OCI-LY3 (cell line): ENCODE results near the gene METAP2.

Source experiments
- H2AFZ ChIP-seq: fragments of 200-600, 300-600 bp; shearing (Covaris generic); 2 replicates; pipeline ENCODE4 v1.6.0; 2014; ENCODE audit warnings: antibody characterized with exemption, low read depth, low read length
- H3K27ac ChIP-seq: fragments of 200-600, 300-600 bp; sonication (generic); 2 replicates; pipeline ENCODE4 v1.5.1; 2014; ENCODE audit warnings: mild to moderate bottlenecking, low read length, moderate library complexity, mixed read lengths
- H3K27me3 ChIP-seq: fragments of 200-600, 300-600 bp; sonication (generic); 2 replicates; pipeline ENCODE4 v1.6.1; 2014; ENCODE audit warnings: low read depth, low read length, mixed read lengths
- H3K36me3 ChIP-seq: fragments of 200-600, 300-600 bp; sonication (generic); replicated peaks from 2 replicates; pipeline ENCODE3; 2014; ENCODE audit warnings: low read depth, low read length, mixed read lengths
- H3K4me1 ChIP-seq: fragments of 300-600, 200-600 bp; sonication (generic); 2 replicates; pipeline ENCODE4 v1.6.1; 2014; ENCODE audit warnings: low read length, mixed read lengths
- H3K4me2 ChIP-seq: fragments of 200-600, 300-600 bp; sonication (generic); 2 replicates; pipeline ENCODE4 v1.6.1; 2014; ENCODE audit warnings: low read length, mixed read lengths
- H3K4me3 ChIP-seq: fragments of 300-600, 200-600 bp; sonication (generic); 2 replicates; pipeline ENCODE4 v1.5.1; 2014; ENCODE audit warnings: antibody characterized with exemption, mild to moderate bottlenecking, low read length, moderate library complexity
- H3K79me2 ChIP-seq: fragments of 300-600, 200-600 bp; shearing (Covaris generic); 2 replicates; pipeline ENCODE4 v1.6.1; 2014; ENCODE audit warnings: mild to moderate bottlenecking, low read length, mixed read lengths
- H3K9ac ChIP-seq: fragments of 300-600, 200-600 bp; shearing (Covaris generic); 2 replicates; pipeline ENCODE4 v1.6.0; 2014; ENCODE audit warnings: mild to moderate bottlenecking, low read length, moderate library complexity
- H3K9me3 ChIP-seq: fragments of 200-600, 300-600 bp; shearing (Covaris generic); 2 replicates; pipeline ENCODE4 v1.6.1; 2014; ENCODE audit warnings: low read length, mixed read lengths; ENCODE audit not compliant: insufficient read depth
- H4K20me1 ChIP-seq: fragments of 200-600, 300-600 bp; sonication (generic); 2 replicates; pipeline ENCODE4 v1.6.1; 2016; ENCODE audit warnings: low read length, mixed read lengths; ENCODE audit not compliant: insufficient read depth
- CTCF ChIP-seq: fragments of 200-600, 300-600 bp; sonication (generic); IDR thresholded peaks from 2 replicates; pipeline ENCODE4 v1.5.1; 2014; ENCODE audit warnings: antibody characterized with exemption, low read length, low read depth
- EZH2phosphoT487 ChIP-seq: fragments of 200-600 bp; shearing (Covaris generic); IDR thresholded peaks from 2 replicates; pipeline ENCODE4 v1.6.1; 2018; ENCODE audit warnings: antibody characterized with exemption, mixed run types, low read depth

Gene METAP2

GRCh38 chr12:95529693-95530225 is 55.8 kb downstream of the METAP2 start:
- H3K27ac ChIP-seq: no peak overlapping the region
- no peaks in the 10 kb centered on the region for H4K20me1 ChIP-seq
- no peaks in the 10 kb centered on the region for H3K36me3 ChIP-seq
- no peak overlapping the region for H2AFZ ChIP-seq
- H3K9ac ChIP-seq: no peak overlapping the region
- H3K4me3 ChIP-seq: no peak overlapping the region
- no peak overlapping the region for H3K4me2 ChIP-seq
- H3K9me3 ChIP-seq: no peaks in the 10 kb centered on the region
- H3K27me3 ChIP-seq: peaks cover 19% of the 10 kb centered on the region
- no peaks in the 10 kb centered on the region for H3K79me2 ChIP-seq
- TF ChIP-seq EZH2phosphoT487 (no peak), CTCF (no peak)
- H3K4me1 ChIP-seq: peaks cover 11% of the 10 kb centered on the region

DNA sequence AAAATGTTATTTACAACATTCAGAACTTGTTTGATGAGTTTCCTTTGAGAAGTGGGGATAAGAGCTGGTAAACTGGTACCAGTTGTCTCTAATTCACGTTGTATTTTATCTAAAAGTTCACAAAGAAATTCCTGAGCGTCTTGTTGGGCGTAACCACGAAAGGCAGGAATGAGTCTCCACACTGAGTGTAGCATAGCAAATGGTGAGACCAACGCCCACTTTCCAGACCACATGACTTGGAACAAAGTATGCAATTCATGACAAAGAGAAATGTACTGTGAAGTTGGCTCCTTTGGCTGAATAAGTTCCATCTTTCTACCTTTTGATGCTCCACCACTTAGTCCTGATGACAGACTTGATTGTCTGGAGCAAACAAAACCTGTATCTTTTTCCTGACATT is 58.9 kb downstream of the METAP2 start:
- Histone ChIP-seq H4K20me1 (no peaks in the 10 kb centered on the region), H3K4me3 (no peak overlapping the region), H3K36me3 (no peaks in the 10 kb centered on the region), H3K79me2 (no peaks in the 10 kb centered on the region), H3K4me1 (peaks cover 11% of the 10 kb centered on the region), H2AFZ (no peak overlapping the region), H3K9ac (no peak overlapping the region), H3K27ac (no peak overlapping the region), H3K9me3 (no peaks in the 10 kb centered on the region), H3K4me2 (no peak overlapping the region), H3K27me3 (peaks cover 19% of the 10 kb centered on the region)
- TF ChIP-seq CTCF: no peak

DNA sequence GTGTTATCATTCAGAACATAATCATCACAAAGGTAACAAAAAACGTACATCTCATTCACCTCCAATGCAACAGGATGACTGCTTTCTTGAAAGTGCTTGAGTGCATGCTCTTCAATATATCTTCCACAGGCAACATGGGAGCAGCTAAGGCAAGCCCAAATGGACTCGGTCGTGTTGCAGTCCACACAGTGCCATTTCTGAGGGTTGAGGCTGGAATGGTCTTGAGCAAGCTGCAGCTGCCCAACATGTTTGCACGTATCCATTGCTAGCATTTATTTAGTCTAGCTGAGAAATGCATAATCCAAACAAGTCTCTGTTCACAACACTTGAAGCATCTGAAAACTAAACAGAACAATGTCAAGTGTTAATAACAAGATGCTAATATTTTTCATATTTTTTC is 60.0 kb downstream of the METAP2 start:
- Histone ChIP-seq H3K27me3 (peaks cover 19% of the 10 kb centered on the region), H3K9me3 (no peaks in the 10 kb centered on the region), H3K4me3 (no peak overlapping the region), H3K36me3 (no peaks in the 10 kb centered on the region), H4K20me1 (no peaks in the 10 kb centered on the region), H3K4me2 (no peak overlapping the region), H3K79me2 (no peaks in the 10 kb centered on the region), H3K27ac (no peak overlapping the region), H2AFZ (no peak overlapping the region), H3K4me1 (peaks cover 7% of the 10 kb centered on the region; the same call in 1 of the 2 replicates), H3K9ac (no peak overlapping the region)
- TF ChIP-seq CTCF (no peak), EZH2phosphoT487 (no peak)

- no peaks in the 10 kb centered on the region for H4K20me1 ChIP-seq
- H3K79me2 ChIP-seq: no peaks in the 10 kb centered on the region
- H3K4me2 ChIP-seq: no peak overlapping the region
- H2AFZ ChIP-seq: no peak overlapping the region
- H3K9me3 ChIP-seq: no peaks in the 10 kb centered on the region
- H3K4me3 ChIP-seq: no peak overlapping the region
- no peak overlapping the region for H3K27ac ChIP-seq
- H3K36me3 ChIP-seq: no peaks in the 10 kb centered on the region
- H3K27me3 ChIP-seq: peaks cover 7% of the 10 kb centered on the region
- TF ChIP-seq CTCF (no peak), EZH2phosphoT487 (no peak)
- no peak overlapping the region for H3K9ac ChIP-seq
- peaks cover 12% of the 10 kb centered on the region for H3K4me1 ChIP-seq
Observed at GRCh38 chr12:95538006-95538405, 64.1 kb downstream of the METAP2 start.
